ENCODE measurements around the gene SRGAP1. TPM values are rescaled to one million over a fixed set of nuclear protein-coding genes. Genes with fewer than 3 reads are reported as not detected.
"Not testable (repeated sequence)": the region's sequence is repeated elsewhere in the genome, so short reads cannot be mapped to it uniquely, and the experiment has no call there.

Gene SRGAP1
- polyA plus RNA-seq, 1 donor from 2014 or later: not detected

DNA sequence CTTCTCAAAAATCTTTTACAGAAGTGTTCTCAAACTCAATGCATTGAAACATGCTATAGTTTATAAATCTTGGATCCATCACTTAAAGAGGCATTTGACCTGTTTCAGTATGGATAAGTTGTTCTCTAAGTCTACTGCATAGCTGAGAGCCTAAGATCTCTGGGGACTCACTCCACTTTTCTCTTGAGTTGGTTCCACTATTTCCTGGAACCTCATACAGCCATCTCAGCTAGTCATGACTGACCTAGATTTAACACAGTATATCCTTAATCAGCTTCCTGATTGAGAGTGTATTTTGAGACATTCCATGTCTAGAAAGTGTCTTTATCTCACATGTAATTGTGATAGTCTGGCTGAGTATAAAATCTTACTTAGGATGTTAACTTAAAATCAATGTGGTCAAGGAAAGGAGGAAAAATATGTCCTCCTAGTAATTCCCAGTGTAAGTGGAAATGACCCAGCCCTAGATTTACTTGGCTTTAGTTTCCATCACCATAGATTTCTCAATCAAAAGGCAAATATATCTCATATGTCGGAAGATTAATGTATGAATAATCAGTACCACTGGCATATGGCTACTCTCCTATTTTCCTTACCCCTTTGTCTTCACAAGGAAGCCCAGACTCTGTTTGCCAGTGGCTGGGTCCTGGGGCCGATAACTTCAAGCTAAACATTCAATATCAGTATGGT, 315.7 kb downstream of the SRGAP1 start:
- Mint-ChIP-seq H3K27me3 (no peaks in the 10 kb centered on the region), H3K27ac (no peak overlapping the region), H3K4me1 (no peaks in the 10 kb centered on the region), H3K4me3 (no peak overlapping the region), H3K9me3 (peaks cover 0 to 9% (median 8%) of the 10 kb centered on the region in 3 donors), H3K36me3 (peaks cover 25% of the 10 kb centered on the region)

DNA sequence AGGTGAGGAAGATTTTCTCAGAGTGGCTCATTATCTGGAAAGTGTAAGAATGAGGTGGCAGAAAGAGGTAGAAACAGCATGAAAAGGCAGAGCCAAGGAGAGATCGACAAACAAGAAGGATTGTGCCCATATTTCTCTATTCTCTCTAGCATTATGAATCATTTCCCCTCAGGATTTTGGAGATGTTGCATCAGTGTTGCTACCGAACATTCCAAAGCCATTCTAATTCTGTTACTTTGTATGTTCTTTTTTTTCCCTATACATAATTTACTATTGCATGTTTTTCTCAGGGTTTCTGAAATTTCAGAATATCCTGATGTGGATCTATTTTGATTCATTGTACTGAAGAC, 316.2 kb downstream of the SRGAP1 start:
- Mint-ChIP-seq H3K9me3 (peaks cover 0 to 9% (median 8%) of the 10 kb centered on the region in 3 donors), H3K36me3 (peaks cover 25% of the 10 kb centered on the region), H3K27me3 (no peaks in the 10 kb centered on the region), H3K27ac (no peak overlapping the region), H3K4me3 (no peak overlapping the region), H3K4me1 (no peaks in the 10 kb centered on the region)

DNA sequence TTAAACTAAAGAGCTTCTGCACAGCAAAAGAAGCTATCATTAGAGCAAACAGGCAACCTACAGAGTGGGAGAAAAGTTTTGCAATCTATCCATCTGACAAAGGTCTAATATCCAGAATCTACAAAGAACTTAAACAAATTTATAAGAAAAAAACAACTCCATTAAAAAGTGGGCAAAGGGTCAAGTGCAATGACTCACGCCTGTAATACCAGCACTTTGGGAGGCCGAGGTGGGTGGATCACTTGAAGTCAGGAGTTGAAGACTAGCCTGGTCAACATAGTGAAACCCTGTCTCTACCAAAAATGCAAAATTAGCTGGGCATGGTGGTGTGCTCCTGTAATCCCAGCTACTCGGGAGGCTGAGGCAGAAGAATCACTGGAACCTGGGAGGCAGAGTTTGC, 322.1 kb downstream of the SRGAP1 start:
- H3K9me3 Mint-ChIP-seq, H3K27me3 Mint-ChIP-seq, H3K4me1 Mint-ChIP-seq, H3K4me3 Mint-ChIP-seq, H3K27ac Mint-ChIP-seq: not testable (repeated sequence)
- peaks cover 17% of the 10 kb centered on the region for H3K36me3 Mint-ChIP-seq

DNA sequence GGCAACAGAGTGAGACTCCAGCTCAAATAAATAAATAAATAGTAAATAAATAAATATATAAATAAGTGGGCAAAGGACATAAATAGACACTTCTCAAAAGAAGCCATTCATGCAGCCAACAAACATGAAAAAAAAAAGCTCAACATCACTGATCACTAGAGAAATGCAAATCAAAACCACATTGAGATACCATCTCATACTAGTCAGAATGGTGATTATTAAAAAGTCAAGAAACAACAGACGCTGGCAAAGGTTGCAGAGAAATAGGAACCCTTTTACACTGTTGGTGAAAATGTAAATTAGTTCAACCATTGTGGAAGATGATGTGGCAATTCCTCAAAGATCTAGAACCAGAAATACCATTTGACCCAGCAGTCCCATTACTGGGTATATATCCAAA, 322.5 kb downstream of the SRGAP1 start:
- not testable (repeated sequence) for H3K4me3 Mint-ChIP-seq, H3K4me1 Mint-ChIP-seq, H3K27ac Mint-ChIP-seq, H3K27me3 Mint-ChIP-seq, H3K9me3 Mint-ChIP-seq
- H3K36me3 Mint-ChIP-seq: peaks cover 17% of the 10 kb centered on the region

DNA sequence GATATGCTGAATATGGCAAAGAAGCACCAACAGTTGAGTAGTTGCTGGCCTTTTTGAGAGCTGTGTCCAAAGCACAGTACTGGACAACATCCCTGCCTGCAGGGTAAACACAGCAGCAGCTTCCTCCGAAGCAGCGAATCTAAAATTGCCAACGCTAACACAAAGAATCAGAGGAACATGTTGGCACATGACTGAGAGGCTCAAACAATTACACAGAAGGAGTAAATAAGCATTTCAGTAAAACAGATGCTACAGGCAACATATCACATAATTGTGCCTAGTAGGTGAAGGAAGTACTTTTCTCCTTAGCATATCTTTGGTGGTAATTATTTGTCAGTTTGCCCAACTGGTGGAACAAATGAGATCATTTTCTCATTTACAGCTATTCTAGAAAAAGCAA, 325.5 kb downstream of the SRGAP1 start:
- H3K27me3 Mint-ChIP-seq: no peaks in the 10 kb centered on the region
- no peak overlapping the region for H3K4me3 Mint-ChIP-seq
- peaks cover 0 to 1% (median 0%) of the 10 kb centered on the region in 3 donors for H3K9me3 Mint-ChIP-seq
- peaks cover 6% of the 10 kb centered on the region for H3K36me3 Mint-ChIP-seq
- H3K4me1 Mint-ChIP-seq: no peaks in the 10 kb centered on the region
- H3K27ac Mint-ChIP-seq: no peak overlapping the region

DNA sequence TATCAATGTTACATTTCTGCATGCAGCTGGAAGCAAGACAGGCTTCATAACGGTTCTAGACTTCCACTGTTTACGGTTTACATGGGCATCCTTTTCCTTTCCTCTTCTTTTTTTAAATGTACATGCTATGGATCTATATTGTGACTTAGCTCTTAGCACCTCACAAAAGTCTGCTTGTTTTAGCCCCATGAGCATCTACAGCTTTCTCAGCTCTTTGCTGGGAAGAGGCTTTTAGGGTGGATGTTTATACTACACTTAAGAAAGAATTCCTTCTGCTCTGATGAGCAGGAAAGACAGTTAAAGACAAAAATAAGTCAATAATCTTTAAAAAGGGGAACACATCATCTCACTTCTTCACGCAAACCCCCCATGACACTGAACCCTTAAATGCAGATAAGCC, 326.2 kb downstream of the SRGAP1 start:
- Mint-ChIP-seq H3K4me3 (no peak overlapping the region), H3K36me3 (peaks cover 5% of the 10 kb centered on the region)

DNA sequence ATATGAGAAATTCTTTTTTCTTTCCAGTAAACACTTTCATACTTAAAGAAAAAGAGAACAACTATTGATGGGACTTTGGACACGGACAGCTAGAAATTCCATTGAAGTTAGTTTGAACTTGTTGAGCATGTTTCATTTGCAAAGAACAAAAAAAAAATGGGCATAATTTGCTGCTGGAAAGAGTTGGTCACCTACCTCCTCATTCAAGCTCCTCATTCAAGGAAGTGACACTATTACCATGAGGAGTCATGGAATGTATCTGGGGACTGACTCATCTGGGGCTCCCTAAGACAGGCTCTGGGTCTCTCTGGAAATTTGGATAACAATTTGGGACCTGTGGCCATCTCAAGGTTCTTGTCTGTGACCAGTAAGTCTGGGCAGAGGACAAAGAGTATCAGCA, 327.2 kb downstream of the SRGAP1 start:
- no peaks in the 10 kb centered on the region for H3K9me3 Mint-ChIP-seq

More for the DNA sequence above, 326.2 kb downstream of the SRGAP1 start:
- H3K4me1 Mint-ChIP-seq: no peaks in the 10 kb centered on the region
- H3K27ac Mint-ChIP-seq: no peak overlapping the region
- H3K9me3 Mint-ChIP-seq: no peaks in the 10 kb centered on the region
- H3K27me3 Mint-ChIP-seq: no peaks in the 10 kb centered on the region

DNA sequence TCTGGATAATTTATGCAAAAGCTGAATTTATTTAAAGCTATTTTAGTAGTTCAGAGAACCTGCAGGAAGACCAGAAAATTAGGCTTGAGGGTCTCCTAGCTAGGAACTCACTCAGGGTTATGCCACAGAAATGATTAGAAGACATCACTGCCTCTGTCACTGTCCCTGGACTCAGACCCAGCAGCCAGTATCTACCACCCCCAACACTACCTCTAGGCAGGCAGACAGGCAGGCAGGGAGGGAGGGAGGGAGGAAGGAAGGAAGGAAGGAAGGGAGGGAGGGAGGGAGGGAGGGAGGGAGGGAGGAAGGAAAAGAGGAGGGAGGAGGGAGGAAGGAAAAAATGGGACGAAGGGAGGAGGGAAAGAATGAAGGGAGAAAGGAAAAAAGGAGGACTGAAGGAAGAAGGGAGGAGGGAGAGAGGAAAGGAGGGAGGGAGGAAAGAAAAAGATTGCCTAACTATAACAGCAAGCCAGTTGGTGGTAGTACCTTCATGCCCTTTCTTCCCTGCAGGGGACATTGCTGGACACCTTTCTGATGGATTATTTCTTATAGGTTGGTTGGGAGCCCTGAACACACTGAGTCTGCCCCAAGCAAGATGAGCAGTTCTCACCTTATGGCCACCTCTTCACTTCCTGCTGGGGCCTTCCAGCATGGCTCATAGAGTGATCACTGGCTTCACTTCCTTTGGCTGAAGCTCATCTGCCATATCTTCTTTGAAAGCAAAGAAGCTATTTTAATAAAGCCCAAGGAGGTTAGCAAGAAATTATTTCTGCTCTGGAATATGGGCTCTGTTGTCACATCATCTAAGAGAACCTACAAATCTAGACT, 327.9 kb downstream of the SRGAP1 start:
- no peaks in the 10 kb centered on the region for H3K27me3 Mint-ChIP-seq
- no peak overlapping the region for H3K4me3 Mint-ChIP-seq
- no peaks in the 10 kb centered on the region for H3K4me1 Mint-ChIP-seq
- no peaks in the 10 kb centered on the region for H3K9me3 Mint-ChIP-seq
- H3K36me3 Mint-ChIP-seq: peaks cover 2% of the 10 kb centered on the region
- no peak overlapping the region for H3K27ac Mint-ChIP-seq

More for the DNA sequence above, 327.2 kb downstream of the SRGAP1 start:
- Mint-ChIP-seq H3K4me1 (no peaks in the 10 kb centered on the region), H3K27me3 (no peaks in the 10 kb centered on the region), H3K27ac (no peak overlapping the region), H3K36me3 (peaks cover 2% of the 10 kb centered on the region), H3K4me3 (no peak overlapping the region)

DNA sequence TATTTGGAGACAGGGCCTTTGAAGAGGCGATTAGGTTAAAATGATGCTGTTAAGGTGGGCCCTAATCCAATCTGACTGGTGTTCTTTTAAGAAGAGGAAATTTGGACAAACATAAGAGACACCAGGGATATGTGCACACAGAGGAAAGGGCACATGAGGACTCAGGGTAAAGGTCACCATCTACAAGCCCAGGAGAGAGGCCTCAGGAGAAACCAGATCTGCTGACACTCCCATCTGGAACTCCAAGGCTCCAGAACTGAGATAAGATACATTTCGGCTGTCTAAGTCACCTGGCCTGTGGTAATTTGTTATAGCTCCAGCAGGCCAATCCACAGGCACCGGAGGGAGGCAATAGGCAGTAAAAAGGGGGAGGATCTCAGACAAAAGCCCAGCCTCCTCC, 329.0 kb downstream of the SRGAP1 start:
- Mint-ChIP-seq H3K9me3 (no peaks in the 10 kb centered on the region), H3K4me3 (no peak overlapping the region), H3K4me1 (no peaks in the 10 kb centered on the region), H3K27ac (no peak overlapping the region), H3K36me3 (peaks cover 2% of the 10 kb centered on the region), H3K27me3 (no peaks in the 10 kb centered on the region)

DNA sequence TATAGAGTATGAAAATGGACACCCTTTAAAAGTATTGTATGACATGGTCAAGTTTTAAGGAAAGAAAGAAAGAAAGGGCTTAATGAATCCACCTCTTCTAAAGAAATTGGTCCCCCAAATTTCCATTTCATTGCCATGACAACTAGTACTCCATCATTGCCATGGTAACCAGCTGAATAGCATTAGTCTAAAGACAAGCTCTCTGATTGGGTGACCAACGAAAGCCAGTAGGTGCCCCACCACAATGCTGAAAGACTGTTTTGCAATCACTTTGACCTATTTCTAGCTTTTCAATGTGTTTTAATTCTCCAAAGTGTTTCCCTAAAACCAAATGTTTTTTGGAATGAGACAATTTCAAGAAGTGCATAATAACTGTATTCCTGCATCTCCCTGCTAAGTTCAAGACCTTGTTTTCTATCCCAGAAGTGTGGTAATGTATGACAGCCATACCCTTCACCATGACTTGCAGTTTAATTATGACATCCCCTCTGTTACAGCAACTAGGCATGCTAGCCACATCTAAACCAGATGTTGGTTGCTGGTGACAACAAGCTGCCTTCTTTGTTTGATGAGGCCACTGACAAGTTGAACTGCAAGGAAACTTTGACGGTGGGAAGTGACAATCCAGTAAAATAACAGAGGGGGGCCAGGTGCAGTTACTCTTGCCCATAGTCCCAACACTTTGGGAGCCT, 330.9 kb downstream of the SRGAP1 start:
- no peaks in the 10 kb centered on the region for H3K9me3 Mint-ChIP-seq
- no peak overlapping the region for H3K27ac Mint-ChIP-seq
- H3K4me1 Mint-ChIP-seq: peaks cover 0 to under 1% (median 0%) of the 10 kb centered on the region in 3 donors

DNA sequence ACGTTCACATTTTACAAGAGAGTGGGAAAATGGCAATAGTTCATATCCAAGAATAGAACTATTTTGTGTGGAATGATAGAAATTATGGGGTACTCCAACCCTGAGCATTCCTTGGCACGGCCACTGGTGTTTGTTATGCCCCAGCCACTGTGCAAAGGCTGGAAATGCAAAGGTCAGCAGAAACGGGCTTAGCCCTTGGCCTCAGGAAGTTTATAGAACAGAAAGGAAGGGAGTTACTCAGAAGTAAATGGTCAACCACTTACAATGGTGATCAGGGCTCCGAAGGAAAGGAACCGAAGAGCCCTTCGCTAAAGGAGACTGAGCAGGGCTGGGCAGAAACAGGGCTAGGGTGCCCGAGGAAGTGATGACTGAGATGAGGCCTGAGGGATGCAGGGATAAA, 332.5 kb downstream of the SRGAP1 start:
- H3K27me3 Mint-ChIP-seq: no peaks in the 10 kb centered on the region
- no peaks in the 10 kb centered on the region for H3K9me3 Mint-ChIP-seq
- peaks cover 0 to 2% (median 0%) of the 10 kb centered on the region in 3 donors for H3K4me1 Mint-ChIP-seq
- H3K27ac Mint-ChIP-seq: no peak overlapping the region
- peaks cover 6% of the 10 kb centered on the region for H3K36me3 Mint-ChIP-seq
- H3K4me3 Mint-ChIP-seq: no peak overlapping the region

More for the DNA sequence above, 330.9 kb downstream of the SRGAP1 start:
- no peaks in the 10 kb centered on the region for H3K27me3 Mint-ChIP-seq
- H3K36me3 Mint-ChIP-seq: peaks cover 2% of the 10 kb centered on the region
- no peak overlapping the region for H3K4me3 Mint-ChIP-seq

DNA sequence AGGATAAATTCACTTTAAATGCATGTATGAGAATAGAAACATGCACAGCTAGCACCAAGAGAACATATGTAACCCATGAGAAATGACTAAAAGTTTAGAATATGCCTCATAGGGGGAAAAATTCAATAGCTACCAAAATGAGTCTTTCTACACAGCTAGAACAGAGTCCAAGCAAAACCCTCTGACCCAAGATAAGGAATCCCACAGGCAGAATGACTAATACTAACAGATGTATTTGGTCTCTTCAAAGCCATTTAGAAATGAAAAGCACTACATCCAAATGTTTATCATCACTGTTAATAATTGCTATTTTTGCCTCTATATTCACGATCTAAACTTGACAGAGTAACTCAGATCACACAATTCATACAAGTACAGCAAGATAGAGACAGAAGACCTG, 333.6 kb downstream of the SRGAP1 start:
- H3K27me3 Mint-ChIP-seq: no peaks in the 10 kb centered on the region
- no peak overlapping the region for H3K27ac Mint-ChIP-seq
- peaks cover 0 to 5% (median 0%) of the 10 kb centered on the region in 3 donors for H3K4me1 Mint-ChIP-seq
- H3K4me3 Mint-ChIP-seq: no peak overlapping the region
- peaks cover 10% of the 10 kb centered on the region for H3K36me3 Mint-ChIP-seq
- peaks cover 0 to 4% (median 0%) of the 10 kb centered on the region in 3 donors for H3K9me3 Mint-ChIP-seq

DNA sequence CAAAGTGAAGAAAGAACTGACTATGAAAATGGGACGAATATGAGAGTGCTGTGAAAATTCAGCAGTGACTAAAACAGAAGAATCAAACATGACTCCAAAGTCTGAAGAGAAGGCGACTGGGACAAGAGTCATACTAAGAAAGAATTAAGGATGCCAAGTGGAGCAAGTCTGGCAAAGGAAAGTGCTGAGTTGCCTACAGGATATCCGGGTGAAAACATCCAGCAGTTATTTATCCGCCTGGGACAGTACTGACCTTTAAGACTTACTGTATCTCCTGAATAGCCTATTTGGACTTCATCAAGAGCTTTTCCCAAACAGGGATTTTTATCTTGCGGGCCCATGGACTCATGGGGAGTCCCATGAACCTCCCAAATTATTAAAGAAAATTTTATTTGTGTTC, 336.5 kb downstream of the SRGAP1 start:
- peaks cover 0 to 5% (median 0%) of the 10 kb centered on the region in 3 donors for H3K4me1 Mint-ChIP-seq
- H3K4me3 Mint-ChIP-seq: no peak overlapping the region
- H3K36me3 Mint-ChIP-seq: peaks cover 19% of the 10 kb centered on the region
- H3K27me3 Mint-ChIP-seq: no peaks in the 10 kb centered on the region
- peaks cover 0 to 4% (median 0%) of the 10 kb centered on the region in 3 donors for H3K9me3 Mint-ChIP-seq
- no peak overlapping the region for H3K27ac Mint-ChIP-seq

DNA sequence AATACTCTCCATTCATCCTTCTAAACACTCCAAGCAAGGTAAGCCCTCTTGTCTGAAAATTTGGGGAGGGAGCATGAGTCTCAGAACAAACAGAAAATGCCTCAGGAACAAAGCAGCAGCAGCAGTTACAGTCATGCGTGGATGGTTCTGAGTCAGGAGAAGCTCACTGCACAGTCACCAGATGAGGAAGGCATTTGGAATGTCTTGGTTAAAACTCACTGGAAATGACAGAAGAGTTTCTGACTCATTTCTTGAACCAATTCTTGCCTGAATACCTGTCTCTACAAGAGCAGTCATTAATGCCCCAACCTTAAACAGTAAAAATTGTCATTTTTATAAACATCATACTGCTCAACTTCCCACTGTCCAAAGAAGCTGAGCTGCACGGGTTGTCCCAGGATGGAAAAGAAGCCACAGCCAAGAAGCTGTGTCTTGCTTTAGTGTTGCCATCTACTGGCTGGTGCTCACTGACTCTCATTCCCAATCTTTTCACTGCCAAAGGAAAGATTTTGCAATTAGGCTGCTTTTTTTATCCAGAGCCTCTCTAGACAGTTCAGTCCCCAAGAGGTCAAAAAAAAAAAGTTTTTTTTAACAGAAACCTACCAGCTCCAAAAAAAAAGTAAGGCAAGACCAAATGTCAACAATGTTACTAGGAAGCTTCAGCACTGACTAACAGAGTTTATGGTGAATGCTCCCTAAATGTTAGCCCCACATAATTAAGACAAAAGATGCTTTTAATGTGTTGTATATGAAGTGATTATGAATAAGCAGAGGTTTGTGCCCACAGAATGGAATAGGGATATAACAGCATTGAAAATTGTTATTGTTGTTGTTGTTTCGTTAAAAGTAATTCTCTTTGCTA, 337.2 kb downstream of the SRGAP1 start:
- H3K4me3 Mint-ChIP-seq: no peak overlapping the region
- H3K27ac Mint-ChIP-seq: no peak overlapping the region
- peaks cover 0 to 5% (median 0%) of the 10 kb centered on the region in 3 donors for H3K4me1 Mint-ChIP-seq
- peaks cover 0 to 4% (median 0%) of the 10 kb centered on the region in 3 donors for H3K9me3 Mint-ChIP-seq
- peaks cover 19% of the 10 kb centered on the region for H3K36me3 Mint-ChIP-seq
- no peaks in the 10 kb centered on the region for H3K27me3 Mint-ChIP-seq

Measured in IgD-negative memory B cell (primary cell).